ENCODE data around the gene SLN. TPM values are rescaled to one million over a fixed set of nuclear protein-coding genes. Genes with fewer than 3 reads are reported as not detected.

Gene SLN
- total RNA-seq, 2 experiments from 2014 or later = not detected

DNA sequence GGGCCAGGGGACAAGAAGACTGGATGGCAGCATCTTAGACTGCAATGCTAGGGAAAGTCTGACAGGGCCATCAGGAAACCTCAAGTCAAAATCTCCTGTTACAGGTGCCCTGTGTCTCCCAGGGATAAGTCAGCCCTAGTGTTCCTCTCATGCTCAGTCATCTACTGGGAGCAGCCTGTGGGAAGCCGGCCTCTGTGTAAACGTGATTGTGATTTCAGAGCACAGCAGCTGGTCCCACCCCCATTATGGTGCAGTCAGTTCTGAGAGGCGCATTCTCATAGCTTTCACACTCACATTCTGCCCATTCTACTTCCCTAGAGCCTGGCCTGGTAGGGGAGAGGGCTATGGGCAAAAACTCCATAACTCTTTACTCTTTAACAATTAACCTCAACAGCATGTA lies 7.2 kb upstream of the SLN start:
- Mint-ChIP-seq H3K36me3 (ENCODE audit: low read depth) (no peaks in the 10 kb centered on the region), H3K27me3 (peaks cover 21% of the 10 kb centered on the region), H3K4me1 (ENCODE audit: low read depth) (no peaks in the 10 kb centered on the region), H3K4me3 (no peak overlapping the region), H3K9me3 (no peaks in the 10 kb centered on the region), H3K27ac (no peak overlapping the region)
- no peaks in the 10 kb centered on the region for H3K9me3 ChIP-seq (ENCODE audit: control insufficient read depth in 1 of 2, insufficient read depth in 1 of 2, low read length in 2 of 2)
- POLR2A ChIA-PET = no interaction called here
- intact Hi-C loops (cut with DNase I, micrococcal nuclease) = no loop called here
- no peak for TF ChIP-seq CTCF (IDR thresholded peaks at IDR 0.05)
- no peak overlapping the region for H3K27ac ChIP-seq (ENCODE audit: low read depth in 1 of 2, low read length in 2 of 2)
- peaks cover 0 to 3% of the 10 kb centered on the region in 2 experiments for H3K27me3 ChIP-seq (ENCODE audit: control insufficient read depth in 1 of 2, insufficient read depth in 2 of 2, low read length in 2 of 2)
- DNase-seq = no peak
- CTCF ChIA-PET = no interaction called here
- H3K4me3 ChIP-seq (ENCODE audit: low read length) = no peak overlapping the region
- no peaks in the 10 kb centered on the region for H3K36me3 ChIP-seq (ENCODE audit: insufficient read depth, low read length)
- H3K4me1 ChIP-seq (ENCODE audit: insufficient read depth, low read length) = no peaks in the 10 kb centered on the region
- no peak for ATAC-seq (ENCODE audit: poor library complexity)

- intact Hi-C loops (cut with DNase I, micrococcal nuclease) = no loop called here
- no peaks in the 10 kb centered on the region for H3K36me3 ChIP-seq (ENCODE audit: insufficient read depth, low read length)
- no peaks in the 10 kb centered on the region for H3K4me1 ChIP-seq (ENCODE audit: insufficient read depth, low read length)
- DNase-seq (no peak), ATAC-seq (ENCODE audit: poor library complexity) (no peak)
- Mint-ChIP-seq H3K36me3 (ENCODE audit: low read depth) (no peaks in the 10 kb centered on the region), H3K9me3 (no peaks in the 10 kb centered on the region), H3K27ac (no peak overlapping the region), H3K27me3 (peaks cover 32% of the 10 kb centered on the region), H3K4me1 (ENCODE audit: low read depth) (no peaks in the 10 kb centered on the region), H3K4me3 (no peak overlapping the region)
- H3K27me3 ChIP-seq (ENCODE audit: control insufficient read depth in 1 of 2, insufficient read depth in 2 of 2, low read length in 2 of 2) = peaks cover 0 to 3% of the 10 kb centered on the region in 2 experiments
- H3K9me3 ChIP-seq (ENCODE audit: control insufficient read depth in 1 of 2, insufficient read depth in 1 of 2, low read length in 2 of 2) = no peaks in the 10 kb centered on the region
- CTCF ChIA-PET = no interaction called here
- TF ChIP-seq CTCF (IDR thresholded peaks at IDR 0.05) = no peak
- H3K27ac ChIP-seq (ENCODE audit: low read depth in 1 of 2, low read length in 2 of 2) = no peak overlapping the region
- H3K4me3 ChIP-seq (ENCODE audit: low read length) = no peak overlapping the region
- POLR2A ChIA-PET = no interaction called here
Observed at GRCh38 chr11:107716884-107717532, 5.2 kb upstream of the SLN start.

- TF ChIP-seq CTCF (IDR thresholded peaks at IDR 0.05) = no peak
- Mint-ChIP-seq H3K9me3 (no peaks in the 10 kb centered on the region), H3K27ac (no peak overlapping the region), H3K4me3 (no peak overlapping the region), H3K36me3 (ENCODE audit: low read depth) (no peaks in the 10 kb centered on the region), H3K4me1 (ENCODE audit: low read depth) (no peaks in the 10 kb centered on the region), H3K27me3 (peaks cover 39% of the 10 kb centered on the region)
- H3K27me3 ChIP-seq (ENCODE audit: control insufficient read depth in 1 of 2, insufficient read depth in 2 of 2, low read length in 2 of 2) = peaks cover 0 to 3% of the 10 kb centered on the region in 2 experiments
- no peaks in the 10 kb centered on the region for H3K36me3 ChIP-seq (ENCODE audit: insufficient read depth, low read length)
- H3K4me3 ChIP-seq (ENCODE audit: low read length) = no peak overlapping the region
- no peak for DNase-seq
- ChIA-PET POLR2A (no interaction called here), CTCF (no interaction called here)
- H3K4me1 ChIP-seq (ENCODE audit: insufficient read depth, low read length) = no peaks in the 10 kb centered on the region
- H3K9me3 ChIP-seq (ENCODE audit: control insufficient read depth in 1 of 2, insufficient read depth in 1 of 2, low read length in 2 of 2) = no peaks in the 10 kb centered on the region
- no peak for ATAC-seq (ENCODE audit: poor library complexity)
- no peak overlapping the region for H3K27ac ChIP-seq (ENCODE audit: low read depth in 1 of 2, low read length in 2 of 2)
- intact Hi-C loops (cut with DNase I, micrococcal nuclease) = no loop called here
Observed at GRCh38 chr11:107713009-107713408, 1.2 kb upstream of the SLN start.

All from CD4-positive, alpha-beta T cell (primary cell).